NK-92 (cell line): ENCODE data around the gene NCK2.
"Not testable (repeated sequence)": the region's sequence is repeated elsewhere in the genome, so short reads cannot be mapped to it uniquely, and the experiment has no call there.

Experiments
- DNase-seq: peaks from one replicate; lab custom pipeline; 2025; ENCODE audit not compliant: unreplicated experiment; lab: John Stamatoyannopoulos, UW

NCK2 gene

GRCh38 chr2:105754011-105754410, 9.3 kb downstream of the NCK2 start:
- DNase-seq = no peak

GRCh38 chr2:105754994-105755393, 10.3 kb downstream of the NCK2 start:
- no peak for DNase-seq

- DNase-seq = no peak
Observed at GRCh38 chr2:105755895-105756294, 11.2 kb downstream of the NCK2 start.

- no peak for DNase-seq
Observed at GRCh38 chr2:105756435-105756834, 11.7 kb downstream of the NCK2 start.

- not testable (repeated sequence) for DNase-seq
Observed at GRCh38 chr2:105756865-105757264, 12.2 kb downstream of the NCK2 start.

- no peak for DNase-seq
Observed at GRCh38 chr2:105757433-105757832, 12.7 kb downstream of the NCK2 start.

GRCh38 chr2:105760191-105760590, 15.5 kb downstream of the NCK2 start:
- no peak for DNase-seq

- DNase-seq = no peak
Observed at GRCh38 chr2:105760639-105761337, 16.1 kb downstream of the NCK2 start.

- DNase-seq = no peak
Observed at GRCh38 chr2:105761931-105762515, 17.3 kb downstream of the NCK2 start.

- no peak for DNase-seq
Observed at GRCh38 chr2:105763076-105763475, 18.4 kb downstream of the NCK2 start.

GRCh38 chr2:105764059-105764458, 19.3 kb downstream of the NCK2 start:
- DNase-seq = no peak

GRCh38 chr2:105765415-105766299, 20.9 kb downstream of the NCK2 start:
- no peak for DNase-seq

- DNase-seq = no peak
Observed at GRCh38 chr2:105766300-105766866, 21.7 kb downstream of the NCK2 start.

GRCh38 chr2:105768176-105768575, 23.5 kb downstream of the NCK2 start:
- no peak for DNase-seq

GRCh38 chr2:105768961-105769452, 24.3 kb downstream of the NCK2 start:
- DNase-seq = no peak

GRCh38 chr2:105769504-105769903, 24.8 kb downstream of the NCK2 start:
- DNase-seq = no peak

GRCh38 chr2:105770149-105770548, 25.4 kb downstream of the NCK2 start:
- no peak for DNase-seq

- DNase-seq = not testable (repeated sequence)
Observed at GRCh38 chr2:105771291-105771690, 26.6 kb downstream of the NCK2 start.

- no peak for DNase-seq
Observed at GRCh38 chr2:105771836-105772235, 27.1 kb downstream of the NCK2 start.

GRCh38 chr2:105772362-105772761, 27.6 kb downstream of the NCK2 start:
- DNase-seq = no peak

GRCh38 chr2:105773568-105773967, 28.9 kb downstream of the NCK2 start:
- DNase-seq = no peak
